RPMI7951 (cell line): ENCODE measurements around the gene ZC3H8. TPM values are rescaled to one million over a fixed set of nuclear protein-coding genes. Genes with fewer than 3 reads are reported as not detected.

ENCODE experiments used
- DNase-seq: peaks from one replicate; pipeline ENCODE4 v3.0.0-alpha.2; 2012; ENCODE audit warnings: low read depth
- total RNA-seq: library from RNA; depleted of rRNA; stranded (reverse); fragments of >200 nt; shearing (Covaris generic); gene quantifications from 2 replicates; pipeline ENCODE4 v1.2.3, GENCODE V29; 2014

Gene ZC3H8
- total RNA-seq, 1 experiment from 2014 or later: 10.5 TPM

GRCh38 chr2:112195167-112195766 lies 59.6 kb downstream of the ZC3H8 start:
- DNase-seq: no peak

- DNase-seq: no peak
Measured at GRCh38 chr2:112194482-112194881, 60.4 kb downstream of the ZC3H8 start.

GRCh38 chr2:112194028-112194427 lies 60.8 kb downstream of the ZC3H8 start:
- DNase-seq: no peak

GRCh38 chr2:112189001-112189556 lies 65.8 kb downstream of the ZC3H8 start:
- DNase-seq: no peak

GRCh38 chr2:112187805-112188596 lies 66.8 kb downstream of the ZC3H8 start:
- no peak for DNase-seq

GRCh38 chr2:112187046-112187715 lies 67.7 kb downstream of the ZC3H8 start:
- DNase-seq: no peak

GRCh38 chr2:112185131-112185530 lies 69.7 kb downstream of the ZC3H8 start:
- no peak for DNase-seq

GRCh38 chr2:112184121-112184520 lies 70.7 kb downstream of the ZC3H8 start:
- DNase-seq: no peak

GRCh38 chr2:112183327-112184025 lies 71.4 kb downstream of the ZC3H8 start:
- no peak for DNase-seq

- no peak for DNase-seq
Measured at GRCh38 chr2:112182581-112183034, 72.2 kb downstream of the ZC3H8 start.

GRCh38 chr2:112181571-112182290 lies 73.1 kb downstream of the ZC3H8 start:
- no peak for DNase-seq

- DNase-seq: no peak
Measured at GRCh38 chr2:112175958-112176573, 78.8 kb downstream of the ZC3H8 start.

- DNase-seq: no peak
Measured at GRCh38 chr2:112175333-112175732, 79.5 kb downstream of the ZC3H8 start.

GRCh38 chr2:112174383-112174782 lies 80.5 kb downstream of the ZC3H8 start:
- no peak for DNase-seq

- DNase-seq: no peak
Measured at GRCh38 chr2:112173646-112174319, 81.1 kb downstream of the ZC3H8 start.

GRCh38 chr2:112170495-112170894 lies 84.3 kb downstream of the ZC3H8 start:
- DNase-seq: no peak

GRCh38 chr2:112168422-112169124 lies 86.3 kb downstream of the ZC3H8 start:
- DNase-seq: peak; percentile 36

- no peak for DNase-seq
Measured at GRCh38 chr2:112166806-112167499, 87.9 kb downstream of the ZC3H8 start.

- DNase-seq: no peak
Measured at GRCh38 chr2:112165296-112165695, 89.5 kb downstream of the ZC3H8 start.
